K562 (cell line): ENCODE data around the gene ARMC12. TPM values are rescaled to one million over a fixed set of nuclear protein-coding genes. Genes with fewer than 3 reads are reported as not detected.
A peak's percentile ranks its signal among the peaks of the same experiment; 100 is the strongest.

Experiments used
- ATAC-seq: fragments of 200-7000 bp; cut with Tn5 transposase; 3 replicates; pipeline ENCODE4 v1.9.1; 2020; ENCODE audit warnings: moderate library complexity
- BruUV-seq: library from RNA; stranded (reverse); fragments of 400-500 nt; replicated peaks from 2 replicates; lab custom pipeline; 2021; lab: Mats Ljungman, UMichigan
- CTCF ChIA-PET: fragments of 300-600 bp; formaldehyde crosslinking; extraction: SDS; loops from one replicate; lab custom pipeline; 2021; ENCODE audit warnings: low intra/inter-chr PET ratio; lab: Yijun Ruan, JAX
- POLR2A ChIA-PET: fragments of 300-600, 350-650 bp; sonication (Branson Sonifier 250); formaldehyde crosslinking; extraction: SDS; loops from one replicate; lab custom pipeline; 2021; ENCODE audit warnings: antibody characterized with exemption, inconsistent platforms; lab: Yijun Ruan, JAX
- DNase-seq, 4 experiments: peaks; one replicate each; pipeline versions ENCODE4 v3.0.0 to v3.0.0-alpha.2; 2011 to 2018; ENCODE audit warnings: low spot score in 3 of 4, mixed read lengths in 3 of 4; ENCODE audit errors: extremely low read depth in 1 of 4
- FAIRE-seq: peaks from 2 replicates; lab custom pipeline; 2011; peaks lifted over from hg19 to GRCh38; lab: Jason Lieb, UNC
- H2AFZ ChIP-seq: 2 replicates; pipeline ENCODE4 v1.6.0; 2011; ENCODE audit warnings: low read depth, low read length, control low read depth, inconsistent platforms
- H3K27ac ChIP-seq: fragments of 200-600 bp; 3 replicates; pipeline ENCODE4 v1.8.0; 2011; ENCODE audit warnings: low read depth, mild to moderate bottlenecking, control low read depth, inconsistent platforms, low read length, moderate library complexity, mixed read lengths; ENCODE audit errors: extremely low read depth
- H3K27me3 ChIP-seq, 2 experiments: fragments of 300-600 bp in 1 of 2; 2 replicates in 1 of 2; 3 replicates in 1 of 2; pipeline versions ENCODE4 v1.6.0 to v1.8.0; 2011; ENCODE audit warnings: inconsistent platforms in 2 of 2, low read length in 2 of 2, mild to moderate bottlenecking in 1 of 2, mixed read lengths in 1 of 2, moderate library complexity in 1 of 2; ENCODE audit not compliant: control insufficient read depth in 2 of 2, insufficient read depth in 2 of 2
- H3K36me3 ChIP-seq: fragments of 300-600 bp; 3 replicates; pipeline ENCODE4 v1.8.0; 2011; ENCODE audit warnings: mild to moderate bottlenecking, low read length, inconsistent platforms; ENCODE audit not compliant: control insufficient read depth, insufficient read depth
- H3K4me1 ChIP-seq, 2 experiments: fragments of 200-600 bp in 1 of 2; replicated peaks in 1 of 2; 2 replicates in 1 of 2; 3 replicates in 1 of 2; pipeline versions ENCODE4 v1.5.1 to v1.8.0; 2011; ENCODE audit warnings: inconsistent platforms in 2 of 2, low read length in 2 of 2, mild to moderate bottlenecking in 1 of 2, mixed read lengths in 1 of 2, moderate library complexity in 1 of 2; ENCODE audit not compliant: control insufficient read depth in 2 of 2, insufficient read depth in 2 of 2
- H3K4me2 ChIP-seq: 2 replicates; pipeline ENCODE4 v1.6.1; 2011; ENCODE audit warnings: low read length, control low read depth, inconsistent platforms, mixed read lengths; ENCODE audit not compliant: insufficient read depth
- H3K4me3 ChIP-seq: fragments of 200-600 bp; sonication (generic), shearing (Covaris generic); 2 replicates; pipeline ENCODE4 v1.5.1; 2016; ENCODE audit warnings: control low read depth, inconsistent platforms
- H3K79me2 ChIP-seq: fragments of 200-600 bp; 3 replicates; pipeline ENCODE4 v1.8.0; 2011; ENCODE audit warnings: low read length, inconsistent platforms; ENCODE audit not compliant: control insufficient read depth, insufficient read depth
- H3K9ac ChIP-seq, 2 experiments: 2 replicates each; pipeline versions ENCODE4 v1.6.0 to v1.6.1; 2011; ENCODE audit warnings: low read depth in 2 of 2, low read length in 2 of 2, control low read depth in 1 of 2, inconsistent platforms in 1 of 2, mild to moderate bottlenecking in 1 of 2, mixed read lengths in 1 of 2; ENCODE audit not compliant: insufficient read depth in 1 of 2
- H3K9me1 ChIP-seq: one replicate; pipeline ENCODE4 v1.6.0; 2011; ENCODE audit warnings: inconsistent platforms, mild to moderate bottlenecking, low read length, moderate library complexity; ENCODE audit not compliant: control insufficient read depth, insufficient read depth
- H3K9me3 ChIP-seq: replicated peaks from 2 replicates; pipeline ENCODE4 v1.5.1; 2011; ENCODE audit warnings: low read depth, low read length, inconsistent platforms; ENCODE audit not compliant: control insufficient read depth, insufficient read depth
- H4K20me1 ChIP-seq: replicated peaks from 2 replicates; pipeline ENCODE4 v1.6.1; 2011; ENCODE audit warnings: low read length, inconsistent platforms, mixed read lengths; ENCODE audit not compliant: control insufficient read depth, insufficient read depth
- GTF2E2 ChIP-seq: fragments of 200-800 bp; sonication (Bioruptor generic); IDR thresholded peaks from 2 replicates; pipeline ENCODE4 v1.6.1; 2016; ENCODE audit warnings: missing genetic modification characterization, missing compliant biosample characterization
- MED1 ChIP-seq: sonication (generic); formaldehyde crosslinking; IDR thresholded peaks from 2 replicates; pipeline ENCODE4 v1.8.1; 2023; ENCODE audit warnings: missing genetic modification reagents, borderline replicate concordance
- RAD21 ChIP-seq, 2 experiments: fragments of 250-450 bp in 1 of 2; fragments of 450-650 bp in 1 of 2; sonication (Bioruptor Pico) in 1 of 2; formaldehyde crosslinking in 1 of 2; IDR thresholded peaks in 1 of 2; conservative IDR thresholded peaks in 1 of 2; 2 replicates each; pipeline versions ENCODE4 v1.4.0 to v1.8.0; 2020 to 2022; ENCODE audit warnings: mild to moderate bottlenecking in 2 of 2, moderate library complexity in 1 of 2
- SMAD3 ChIP-seq: fragments of 450-650 bp; formaldehyde crosslinking; conservative IDR thresholded peaks from 2 replicates; pipeline ENCODE4 v1.4.0; 2020; ENCODE audit warnings: mild to moderate bottlenecking
- TAF9B ChIP-seq: fragments of 450-650 bp; IDR thresholded peaks from 2 replicates; pipeline ENCODE4 v1.6.1; 2018; ENCODE audit warnings: mild to moderate bottlenecking; ENCODE audit not compliant: partially characterized antibody
- ZBTB1 ChIP-seq: sonication (generic); formaldehyde crosslinking; IDR thresholded peaks from 2 replicates; pipeline ENCODE4 v1.8.1; 2023; ENCODE audit warnings: missing genetic modification reagents, low read depth, mild to moderate bottlenecking, borderline replicate concordance
- ZNF408 ChIP-seq: fragments of 250-450 bp; sonication (Bioruptor Pico); IDR thresholded peaks from 2 replicates; pipeline ENCODE4 v1.4.0; 2020; ENCODE audit warnings: low read depth, mild to moderate bottlenecking, moderate library complexity
- WGBS: fragments of 100-300 bp; shearing (Covaris generic); methylation state at CpG from one replicate; pipeline ENCODE4 v1.1.6; 2016; ENCODE audit warnings: low coverage, mixed read lengths; ENCODE audit not compliant: insufficient coverage; ENCODE audit errors: missing lambda C conversion rate; 5-methylcytosine and 5-hydroxymethylcytosine counted together
- in situ Hi-C: fragments of 300-500 bp; cut with MboI; formaldehyde crosslinking; loops from 4 replicates; pipeline ENCODE4 v1.15.0; 2018; ENCODE audit warnings: inconsistent platforms, mixed read lengths
- intact Hi-C: fragments of 100-400 bp; cut with micrococcal nuclease; formaldehyde crosslinking; loops from 2 replicates; pipeline ENCODE4 v1.14.2; 2022
- polyA plus RNA-seq, 8 experiments: library from polyadenylated mRNA; depleted of rRNA in 4 of 8; stranded (reverse) in 5 of 8; unstranded in 3 of 8; fragments of >200 nt; fragmentation: Nextera tagmentation in 2 of 8; fragmentation: Illumina TruSeq in 1 of 8; extraction: Ambion mirVana in 2 of 8; extraction: Trizol in 1 of 8; gene quantifications; 2 replicates each; pipeline versions ENCODE4 v1.2.1 to v1.2.3, GENCODE V29; 2011 to 2014; ENCODE audit warnings: inconsistent platforms in 1 of 8, missing spikeins in 1 of 8
- total RNA-seq, 7 experiments: library from RNA; depleted of rRNA in 6 of 7; stranded (reverse); fragments of >200 nt in 6 of 7; fragmentation: Illumina TruSeq in 2 of 7; extraction: Trizol in 2 of 7; gene quantifications; 2 replicates each; pipeline versions ENCODE4 v1.2.1 to v1.2.3, GENCODE V29; 2011 to 2021; ENCODE audit warnings: low replicate concordance in 1 of 7
- TF ChIP-seq, protein P1 (sequence below): fragments of 150-350 bp; conservative IDR thresholded peaks from 2 replicates; pipeline ENCODE4 v1.6.1; 2014; ENCODE audit warnings: low read length
- TF ChIP-seq, protein P2 (sequence below): sonication (generic); formaldehyde crosslinking; IDR thresholded peaks from 2 replicates; pipeline ENCODE4 v1.8.0; 2022; ENCODE audit warnings: missing genetic modification reagents, mild to moderate bottlenecking, borderline replicate concordance

ARMC12 gene
- total and polyA plus RNA-seq, 9 of the 15 experiments (the other 6 are each of a cell fraction or from before 2014, with no cell fraction given): 0.09 to 0.58 (median 0.31) TPM; not detected in 3

DNA sequence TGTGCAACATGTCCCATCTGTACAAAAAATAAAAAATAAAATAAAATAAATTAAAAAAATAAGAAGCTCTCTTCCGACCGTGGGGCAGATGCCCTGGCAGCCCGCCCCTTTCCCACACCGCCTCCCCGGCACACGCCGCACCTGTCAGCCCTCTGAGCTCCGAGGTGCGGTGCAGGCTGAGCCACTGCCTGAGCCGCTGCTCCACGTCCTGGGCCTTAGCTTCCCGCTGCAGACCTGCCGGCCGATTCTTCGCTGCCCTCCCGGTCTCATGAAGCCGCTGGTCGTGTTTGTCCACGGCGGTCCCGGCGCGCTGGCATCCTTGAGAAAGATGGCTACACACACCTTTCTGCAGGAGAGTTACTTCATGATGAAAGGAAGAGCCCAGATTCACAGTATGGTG lies 28.9 kb downstream of the ARMC12 start:
- Histone ChIP-seq H3K27ac (no peak overlapping the region), H4K20me1 (no peaks in the 10 kb centered on the region), H3K27me3 (peaks cover 34 to 59% of the 10 kb centered on the region in 2 experiments)
- TF ChIP-seq SMAD3: no peak
- TF ChIP-seq RAD21 (CRISPR knock-in tag; conservative IDR thresholded peaks at IDR 0.05 in 1 of 2, IDR thresholded peaks at IDR 0.05 in 1 of 2): no peak
- TF ChIP-seq, all 486 proteins: peak for 0
- no peak overlapping the region for H2AFZ ChIP-seq
- CTCF ChIA-PET: no interaction called here
- in situ Hi-C loops (no loop called here), intact Hi-C loops (no loop called here)
- H3K79me2 ChIP-seq: no peaks in the 10 kb centered on the region
- ATAC-seq: no peak
- DNase-seq: no peak
- POLR2A ChIA-PET: interaction anchor here (1.0 to 1.1 kb wide), 2 partner anchors 10 to 13 kb away, joined by 3 to 4 read pairs; no protein-coding TSS in a partner anchor
- H3K36me3 ChIP-seq: no peaks in the 10 kb centered on the region
- BruUV-seq: no TSS peak
- H3K4me2 ChIP-seq: no peak overlapping the region
- H3K9me1 ChIP-seq: no peaks in the 10 kb centered on the region
- peaks cover 0 to 10% of the 10 kb centered on the region in 2 experiments; a peak in 2 of 5 replicates for H3K4me1 ChIP-seq
- H3K4me3 ChIP-seq: no peak overlapping the region
- H3K9me3 ChIP-seq: no peaks in the 10 kb centered on the region
- no peak overlapping the region for H3K9ac ChIP-seq
- 12% methylated on average over 22 of the region's 23 CpGs for WGBS
- no peak for FAIRE-seq

DNA sequence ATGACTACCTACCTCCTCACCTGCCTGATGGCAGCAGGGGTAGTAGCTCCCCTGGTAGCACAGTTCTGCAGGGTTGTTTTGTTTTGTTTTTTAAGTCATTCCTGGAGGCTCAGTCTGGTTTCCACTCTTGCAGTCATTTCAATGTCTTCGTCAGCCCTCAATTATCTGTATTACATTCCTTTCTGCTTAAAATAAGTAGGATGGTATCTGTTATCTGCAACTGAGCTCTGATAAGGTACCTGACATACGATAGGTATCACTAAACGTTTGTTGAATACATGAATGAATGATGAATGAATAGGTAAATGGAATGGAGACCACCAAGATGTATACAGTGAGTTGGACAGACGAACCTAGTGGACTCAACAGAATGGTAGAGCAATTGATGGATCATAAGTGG lies 32.4 kb downstream of the ARMC12 start:
- DNase-seq (peak in 1 of 4 experiments; percentile 2), FAIRE-seq (no peak), ATAC-seq (no peak)
- H4K20me1 ChIP-seq: no peaks in the 10 kb centered on the region
- intact Hi-C loops (no loop called here), in situ Hi-C loops (no loop called here)
- no peak overlapping the region for H3K9ac ChIP-seq
- H3K9me1 ChIP-seq: no peaks in the 10 kb centered on the region
- peaks cover 0 to 11% of the 10 kb centered on the region in 2 experiments; a peak in 2 of 5 replicates for H3K4me1 ChIP-seq
- H3K4me2 ChIP-seq: no peak overlapping the region
- ChIA-PET CTCF (interaction anchor here (0.6 kb wide), 1 partner anchor 23 kb away, joined by 3 read pairs; no protein-coding TSS in a partner anchor), POLR2A (interaction anchor here (0.6 to 1.0 kb wide), 5 partner anchors 10 to 1801 kb away, joined by 3 to 4 read pairs (median 3); no protein-coding TSS in a partner anchor)
- H3K79me2 ChIP-seq: no peaks in the 10 kb centered on the region
- no TSS peak for BruUV-seq
- H3K36me3 ChIP-seq: no peaks in the 10 kb centered on the region
- no peak overlapping the region for H2AFZ ChIP-seq
- H3K4me3 ChIP-seq: no peak overlapping the region
- WGBS: 6% methylated on average over 4 of the region's 4 CpGs
- H3K9me3 ChIP-seq: no peaks in the 10 kb centered on the region
- H3K27me3 ChIP-seq: peaks cover 20 to 59% of the 10 kb centered on the region in 2 experiments
- H3K27ac ChIP-seq: no peak overlapping the region
- TF ChIP-seq, protein P1, sequence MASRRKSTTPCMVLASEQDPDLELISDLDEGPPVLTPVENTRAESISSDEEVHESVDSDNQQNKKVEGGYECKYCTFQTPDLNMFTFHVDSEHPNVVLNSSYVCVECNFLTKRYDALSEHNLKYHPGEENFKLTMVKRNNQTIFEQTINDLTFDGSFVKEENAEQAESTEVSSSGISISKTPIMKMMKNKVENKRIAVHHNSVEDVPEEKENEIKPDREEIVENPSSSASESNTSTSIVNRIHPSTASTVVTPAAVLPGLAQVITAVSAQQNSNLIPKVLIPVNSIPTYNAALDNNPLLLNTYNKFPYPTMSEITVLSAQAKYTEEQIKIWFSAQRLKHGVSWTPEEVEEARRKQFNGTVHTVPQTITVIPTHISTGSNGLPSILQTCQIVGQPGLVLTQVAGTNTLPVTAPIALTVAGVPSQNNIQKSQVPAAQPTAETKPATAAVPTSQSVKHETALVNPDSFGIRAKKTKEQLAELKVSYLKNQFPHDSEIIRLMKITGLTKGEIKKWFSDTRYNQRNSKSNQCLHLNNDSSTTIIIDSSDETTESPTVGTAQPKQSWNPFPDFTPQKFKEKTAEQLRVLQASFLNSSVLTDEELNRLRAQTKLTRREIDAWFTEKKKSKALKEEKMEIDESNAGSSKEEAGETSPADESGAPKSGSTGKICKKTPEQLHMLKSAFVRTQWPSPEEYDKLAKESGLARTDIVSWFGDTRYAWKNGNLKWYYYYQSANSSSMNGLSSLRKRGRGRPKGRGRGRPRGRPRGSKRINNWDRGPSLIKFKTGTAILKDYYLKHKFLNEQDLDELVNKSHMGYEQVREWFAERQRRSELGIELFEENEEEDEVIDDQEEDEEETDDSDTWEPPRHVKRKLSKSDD: no peak
- TF ChIP-seq ZBTB1 (CRISPR knock-in tag) (no peak), ZNF408 (CRISPR knock-in tag) (no peak), GTF2E2 (no peak), MED1 (CRISPR knock-in tag) (no peak), TAF9B (no peak)
- TF ChIP-seq, protein P2, sequence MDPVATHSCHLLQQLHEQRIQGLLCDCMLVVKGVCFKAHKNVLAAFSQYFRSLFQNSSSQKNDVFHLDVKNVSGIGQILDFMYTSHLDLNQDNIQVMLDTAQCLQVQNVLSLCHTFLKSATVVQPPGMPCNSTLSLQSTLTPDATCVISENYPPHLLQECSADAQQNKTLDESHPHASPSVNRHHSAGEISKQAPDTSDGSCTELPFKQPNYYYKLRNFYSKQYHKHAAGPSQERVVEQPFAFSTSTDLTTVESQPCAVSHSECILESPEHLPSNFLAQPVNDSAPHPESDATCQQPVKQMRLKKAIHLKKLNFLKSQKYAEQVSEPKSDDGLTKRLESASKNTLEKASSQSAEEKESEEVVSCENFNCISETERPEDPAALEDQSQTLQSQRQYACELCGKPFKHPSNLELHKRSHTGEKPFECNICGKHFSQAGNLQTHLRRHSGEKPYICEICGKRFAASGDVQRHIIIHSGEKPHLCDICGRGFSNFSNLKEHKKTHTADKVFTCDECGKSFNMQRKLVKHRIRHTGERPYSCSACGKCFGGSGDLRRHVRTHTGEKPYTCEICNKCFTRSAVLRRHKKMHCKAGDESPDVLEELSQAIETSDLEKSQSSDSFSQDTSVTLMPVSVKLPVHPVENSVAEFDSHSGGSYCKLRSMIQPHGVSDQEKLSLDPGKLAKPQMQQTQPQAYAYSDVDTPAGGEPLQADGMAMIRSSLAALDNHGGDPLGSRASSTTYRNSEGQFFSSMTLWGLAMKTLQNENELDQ (CRISPR knock-in tag): no peak
